ENCODE measurements around the gene BOC.

Gene BOC

GRCh38 chr3:113268942-113269341, 57.6 kb downstream of the BOC start:
- no peak for DNase-seq (ENCODE audit: low read depth)

GRCh38 chr3:113269661-113270060, 58.3 kb downstream of the BOC start:
- DNase-seq (ENCODE audit: low read depth) = no peak

- DNase-seq (ENCODE audit: low read depth) = no peak
These were observed 58.7 kb downstream of the BOC start for GRCh38 chr3:113270068-113270467.

GRCh38 chr3:113270786-113271185, 59.4 kb downstream of the BOC start:
- no peak for DNase-seq (ENCODE audit: low read depth)

GRCh38 chr3:113271189-113271588, 59.8 kb downstream of the BOC start:
- DNase-seq (ENCODE audit: low read depth) = no peak

GRCh38 chr3:113271594-113272384, 60.4 kb downstream of the BOC start:
- DNase-seq (ENCODE audit: low read depth) = no peak

GRCh38 chr3:113272385-113272779, 61.0 kb downstream of the BOC start:
- no peak for DNase-seq (ENCODE audit: low read depth)

GRCh38 chr3:113273011-113273410, 61.7 kb downstream of the BOC start:
- no peak for DNase-seq (ENCODE audit: low read depth)

- no peak for DNase-seq (ENCODE audit: low read depth)
These were observed 62.4 kb downstream of the BOC start for GRCh38 chr3:113273604-113274378.

- no peak for DNase-seq (ENCODE audit: low read depth)
These were observed 63.3 kb downstream of the BOC start for GRCh38 chr3:113274425-113275257.

- DNase-seq (ENCODE audit: low read depth) = no peak
These were observed 63.9 kb downstream of the BOC start for GRCh38 chr3:113275258-113275556.

GRCh38 chr3:113275583-113275928, 64.2 kb downstream of the BOC start:
- no peak for DNase-seq (ENCODE audit: low read depth)

- peak; percentile 47 for DNase-seq (ENCODE audit: low read depth)
These were observed 64.8 kb downstream of the BOC start for GRCh38 chr3:113275929-113276750.

- no peak for DNase-seq (ENCODE audit: low read depth)
These were observed 65.4 kb downstream of the BOC start for GRCh38 chr3:113276751-113277080.

GRCh38 chr3:113277414-113277813, 66.1 kb downstream of the BOC start:
- DNase-seq (ENCODE audit: low read depth) = no peak

- no peak for DNase-seq (ENCODE audit: low read depth)
These were observed 66.7 kb downstream of the BOC start for GRCh38 chr3:113277941-113278598.

- no peak for DNase-seq (ENCODE audit: low read depth)
These were observed 67.2 kb downstream of the BOC start for GRCh38 chr3:113278599-113278955.

GRCh38 chr3:113279686-113280085, 68.3 kb downstream of the BOC start:
- DNase-seq (ENCODE audit: low read depth) = no peak

GRCh38 chr3:113283306-113283705, 71.9 kb downstream of the BOC start:
- no peak for DNase-seq (ENCODE audit: low read depth)

GRCh38 chr3:113284453-113285050, 73.2 kb downstream of the BOC start:
- DNase-seq (ENCODE audit: low read depth) = no peak

- DNase-seq (ENCODE audit: low read depth) = no peak
These were observed 73.9 kb downstream of the BOC start for GRCh38 chr3:113285226-113285625.

Data from EH (cell line).